ENCODE data around the gene GSG1L.

DNA sequence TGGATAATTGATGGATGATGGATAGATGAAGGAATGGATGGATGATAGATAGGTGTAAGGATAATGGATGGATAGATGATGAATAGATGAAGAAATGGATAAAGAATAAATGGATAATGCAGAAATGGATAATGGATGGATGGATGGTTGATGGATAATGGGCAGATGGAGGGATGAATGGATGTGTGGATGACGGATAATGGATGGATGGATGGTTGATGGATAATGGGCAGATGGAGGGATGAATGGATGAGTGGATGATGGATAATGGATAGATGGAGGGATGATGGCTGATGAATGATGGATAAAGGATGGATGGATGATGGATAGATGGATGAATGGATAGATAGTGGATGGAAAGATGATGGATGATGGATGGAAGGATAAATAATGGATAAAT, 274.4 kb downstream of the GSG1L start:
- TF ChIP-seq, protein P1, sequence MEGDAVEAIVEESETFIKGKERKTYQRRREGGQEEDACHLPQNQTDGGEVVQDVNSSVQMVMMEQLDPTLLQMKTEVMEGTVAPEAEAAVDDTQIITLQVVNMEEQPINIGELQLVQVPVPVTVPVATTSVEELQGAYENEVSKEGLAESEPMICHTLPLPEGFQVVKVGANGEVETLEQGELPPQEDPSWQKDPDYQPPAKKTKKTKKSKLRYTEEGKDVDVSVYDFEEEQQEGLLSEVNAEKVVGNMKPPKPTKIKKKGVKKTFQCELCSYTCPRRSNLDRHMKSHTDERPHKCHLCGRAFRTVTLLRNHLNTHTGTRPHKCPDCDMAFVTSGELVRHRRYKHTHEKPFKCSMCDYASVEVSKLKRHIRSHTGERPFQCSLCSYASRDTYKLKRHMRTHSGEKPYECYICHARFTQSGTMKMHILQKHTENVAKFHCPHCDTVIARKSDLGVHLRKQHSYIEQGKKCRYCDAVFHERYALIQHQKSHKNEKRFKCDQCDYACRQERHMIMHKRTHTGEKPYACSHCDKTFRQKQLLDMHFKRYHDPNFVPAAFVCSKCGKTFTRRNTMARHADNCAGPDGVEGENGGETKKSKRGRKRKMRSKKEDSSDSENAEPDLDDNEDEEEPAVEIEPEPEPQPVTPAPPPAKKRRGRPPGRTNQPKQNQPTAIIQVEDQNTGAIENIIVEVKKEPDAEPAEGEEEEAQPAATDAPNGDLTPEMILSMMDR (conservative IDR thresholded peaks at IDR 0.05) = no peak
- TF ChIP-seq EZH2 (IDR thresholded peaks at IDR 0.05; ENCODE audit: low read depth) = no peak

All from PC-9 (cell line).